NAMALWA (cell line): ENCODE data around the gene SYNPO.

Source experiments
- DNase-seq: peaks from one replicate; pipeline ENCODE4 v3.0.0-alpha.2; 2015; ENCODE audit warnings: low spot score

The SYNPO gene, protein sequence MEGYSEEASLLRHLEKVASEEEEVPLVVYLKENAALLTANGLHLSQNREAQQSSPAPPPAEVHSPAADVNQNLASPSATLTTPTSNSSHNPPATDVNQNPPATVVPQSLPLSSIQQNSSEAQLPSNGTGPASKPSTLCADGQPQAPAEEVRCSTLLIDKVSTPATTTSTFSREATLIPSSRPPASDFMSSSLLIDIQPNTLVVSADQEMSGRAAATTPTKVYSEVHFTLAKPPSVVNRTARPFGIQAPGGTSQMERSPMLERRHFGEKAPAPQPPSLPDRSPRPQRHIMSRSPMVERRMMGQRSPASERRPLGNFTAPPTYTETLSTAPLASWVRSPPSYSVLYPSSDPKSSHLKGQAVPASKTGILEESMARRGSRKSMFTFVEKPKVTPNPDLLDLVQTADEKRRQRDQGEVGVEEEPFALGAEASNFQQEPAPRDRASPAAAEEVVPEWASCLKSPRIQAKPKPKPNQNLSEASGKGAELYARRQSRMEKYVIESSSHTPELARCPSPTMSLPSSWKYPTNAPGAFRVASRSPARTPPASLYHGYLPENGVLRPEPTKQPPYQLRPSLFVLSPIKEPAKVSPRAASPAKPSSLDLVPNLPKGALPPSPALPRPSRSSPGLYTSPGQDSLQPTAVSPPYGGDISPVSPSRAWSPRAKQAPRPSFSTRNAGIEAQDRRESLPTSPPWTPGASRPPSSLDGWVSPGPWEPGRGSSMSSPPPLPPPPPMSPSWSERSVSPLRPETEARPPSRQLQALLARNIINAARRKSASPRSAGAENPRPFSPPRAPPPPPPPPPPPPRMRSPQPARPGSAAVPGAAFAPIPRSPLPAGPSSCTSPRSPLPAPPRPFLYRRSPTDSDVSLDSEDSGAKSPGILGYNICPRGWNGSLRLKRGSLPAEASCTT

DNA sequence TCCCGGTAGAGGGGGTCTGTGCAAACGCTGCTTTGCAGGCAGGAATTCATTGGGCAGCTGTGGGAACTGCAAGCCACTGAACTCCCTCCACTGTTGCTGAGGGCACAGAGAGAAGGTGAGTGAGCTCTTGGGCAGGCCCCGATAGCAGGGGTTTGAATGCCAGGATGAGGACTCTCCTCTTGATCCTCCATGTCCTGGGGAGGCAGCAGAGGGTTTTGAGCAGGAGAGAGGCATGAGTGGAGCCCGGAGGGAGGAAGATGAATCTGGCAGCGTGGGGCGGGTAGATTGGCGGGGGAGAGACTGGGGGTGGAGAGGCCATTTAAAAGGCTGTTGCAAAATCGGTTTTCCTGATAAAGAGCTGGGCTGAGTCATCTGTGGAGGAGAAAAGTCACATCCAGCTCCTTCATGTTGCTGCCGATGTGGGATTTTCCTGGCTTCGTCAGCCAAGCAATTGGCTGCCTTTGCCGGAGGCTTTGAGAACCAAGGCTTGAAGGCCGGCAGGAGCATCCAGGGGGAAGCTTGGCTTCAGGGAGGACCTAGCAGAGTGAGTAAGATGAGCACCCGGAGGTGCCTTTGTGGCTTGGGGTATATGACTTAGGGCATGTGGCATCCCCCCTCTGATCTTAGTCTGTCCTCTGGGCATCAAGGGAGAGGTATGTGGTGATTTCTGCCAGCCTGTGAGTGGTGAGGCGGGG is at the start of gene SYNPO:
Gene SYNPO (plus strand): TSS at position 350 of the 695 bp plus-strand sequence. CDS start 7,616 bp downstream, outside the sequence.
- DNase-seq, result no peak

DNA sequence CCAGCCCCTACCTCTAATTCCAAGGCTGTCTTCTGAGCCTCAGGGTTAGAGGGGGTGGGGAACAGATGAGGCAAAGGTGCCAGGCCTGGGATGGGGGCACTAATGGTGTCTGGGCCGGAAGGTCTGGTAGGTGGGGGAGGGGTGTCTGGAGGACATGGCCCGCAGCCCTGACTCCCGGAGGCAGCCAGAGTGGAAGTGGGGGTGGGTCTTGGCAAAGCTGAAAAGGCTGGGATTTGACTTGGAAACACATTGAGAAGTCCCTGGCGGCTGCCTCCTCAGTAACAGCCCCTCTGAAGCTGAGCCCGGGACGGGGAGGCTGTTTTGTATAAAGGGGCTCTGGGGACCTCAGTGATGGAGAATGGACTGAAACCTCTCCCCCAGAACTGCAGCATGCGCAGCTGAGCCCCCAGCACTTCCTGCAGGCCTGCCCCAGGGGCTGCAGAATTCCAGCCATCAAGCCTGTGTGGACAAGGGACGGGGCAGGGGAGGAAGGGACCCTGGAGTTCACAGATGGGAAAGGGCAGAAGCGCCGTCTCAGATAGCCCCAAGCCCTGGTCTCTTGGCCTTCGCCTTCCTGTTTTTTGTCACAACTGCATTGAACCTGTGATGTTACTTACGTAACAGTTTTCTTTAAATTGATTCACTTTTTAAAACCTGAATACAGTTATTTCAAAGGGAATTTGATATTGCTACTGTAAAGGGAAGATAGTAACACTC is 49.3 kb upstream of the SYNPO start:
- DNase-seq, result no peak

DNA sequence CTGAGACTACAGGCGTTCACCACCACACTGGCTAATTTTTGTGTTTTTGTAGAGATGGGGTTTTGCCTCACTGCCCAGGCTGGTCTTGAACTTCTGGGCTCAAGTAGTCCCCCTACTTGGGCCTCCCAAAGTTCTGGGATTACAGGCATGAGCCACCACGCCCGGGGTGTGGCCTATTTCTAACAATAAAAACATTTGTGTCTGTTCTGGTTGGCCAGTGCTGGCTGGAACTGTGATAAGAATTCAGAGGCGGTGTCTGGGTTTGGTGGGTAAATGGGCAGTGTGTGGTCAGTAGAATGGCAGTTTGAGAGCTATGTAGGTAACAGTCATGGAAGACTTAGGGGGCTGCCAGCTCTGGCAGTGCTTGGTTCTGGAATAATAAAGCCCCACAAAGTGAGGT is 46.9 kb upstream of the SYNPO start:
- no peak for DNase-seq

DNA sequence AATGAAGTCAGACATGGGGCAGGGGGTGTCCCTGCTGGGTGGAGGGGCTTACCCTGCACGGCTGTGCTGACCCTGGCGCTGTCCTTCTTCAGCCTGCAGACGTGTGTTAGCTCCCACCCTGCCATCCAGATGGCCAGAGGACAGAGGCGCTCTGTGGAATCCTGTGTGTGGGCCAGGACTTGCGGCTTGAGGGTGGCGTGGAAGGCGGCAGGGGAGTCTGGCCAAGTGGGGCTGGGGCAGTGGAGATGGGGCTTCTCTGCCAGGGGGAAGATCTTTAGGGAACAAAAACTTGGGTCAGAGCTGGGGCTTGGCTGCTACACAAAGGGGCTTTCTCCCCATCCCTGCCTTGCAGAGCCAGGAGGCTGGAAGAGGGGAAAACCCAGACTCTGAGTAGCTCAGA is 46.5 kb upstream of the SYNPO start:
- no peak for DNase-seq

DNA sequence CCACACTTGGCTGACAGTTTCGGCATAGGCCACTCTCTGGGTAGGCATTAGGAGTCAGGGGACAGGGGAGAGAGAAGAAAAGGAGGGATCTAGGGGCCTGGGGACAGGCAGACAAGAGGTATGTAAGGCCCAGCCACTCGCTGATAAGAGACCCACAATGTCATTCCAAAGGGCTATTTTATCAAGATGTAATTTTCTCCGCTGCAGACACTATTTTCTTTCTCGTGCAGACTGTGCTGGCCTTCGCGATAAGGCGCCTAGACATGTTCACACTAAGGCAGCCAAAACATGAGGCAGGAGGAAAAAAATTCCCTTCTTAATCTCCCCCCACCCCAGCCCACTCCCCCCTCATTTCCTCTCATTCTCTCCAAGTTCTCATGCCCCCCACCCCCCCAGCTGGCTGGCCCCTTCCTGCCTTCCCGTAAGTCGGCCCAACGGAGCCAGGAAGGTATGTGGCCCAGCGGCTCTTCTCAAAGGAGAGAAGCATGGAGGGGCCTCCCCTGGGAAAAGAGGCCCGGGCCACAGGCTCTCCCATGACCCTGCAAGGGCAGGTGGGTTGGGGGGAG is 44.9 kb upstream of the SYNPO start:
- DNase-seq, result no peak

DNA sequence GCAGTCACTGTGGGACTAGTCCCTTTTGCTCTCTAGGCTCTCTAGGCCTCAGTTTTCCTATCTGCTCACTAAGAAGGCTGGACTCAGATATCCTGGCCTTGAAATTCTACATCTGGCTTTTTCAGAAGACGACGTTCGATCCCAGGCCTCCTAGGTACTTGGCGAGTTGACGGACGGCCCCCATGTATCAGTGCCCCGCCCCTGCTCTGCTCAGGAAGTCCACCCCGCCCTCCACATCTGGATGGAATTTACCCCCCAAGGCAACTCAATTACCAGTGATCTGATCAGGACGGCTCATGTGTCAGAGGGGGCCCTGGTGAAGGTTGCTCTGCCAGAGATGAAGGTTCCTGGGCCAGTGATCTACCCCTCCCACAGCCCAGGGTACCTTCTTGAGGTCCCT is 44.1 kb upstream of the SYNPO start:
- DNase-seq, result no peak

DNA sequence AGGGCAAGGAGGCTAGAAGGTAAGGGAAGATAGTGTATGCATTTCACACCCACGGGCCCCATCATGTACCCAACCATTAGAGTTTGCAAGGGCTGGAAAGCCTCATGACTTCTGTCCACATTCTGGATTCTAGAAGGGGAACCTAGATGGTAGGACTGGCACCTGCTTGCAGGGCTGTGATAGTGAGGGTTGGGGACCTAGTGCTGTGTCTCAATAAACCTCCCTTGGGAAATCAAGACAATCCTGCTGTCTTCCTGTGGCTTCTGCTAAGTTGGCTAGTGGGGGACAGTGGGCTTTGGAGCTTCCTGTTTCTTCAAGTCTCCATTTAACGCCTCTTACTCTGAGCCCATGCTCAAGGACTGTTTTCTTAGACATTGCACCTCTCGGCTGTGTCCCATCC is 43.6 kb upstream of the SYNPO start:
- no peak for DNase-seq

DNA sequence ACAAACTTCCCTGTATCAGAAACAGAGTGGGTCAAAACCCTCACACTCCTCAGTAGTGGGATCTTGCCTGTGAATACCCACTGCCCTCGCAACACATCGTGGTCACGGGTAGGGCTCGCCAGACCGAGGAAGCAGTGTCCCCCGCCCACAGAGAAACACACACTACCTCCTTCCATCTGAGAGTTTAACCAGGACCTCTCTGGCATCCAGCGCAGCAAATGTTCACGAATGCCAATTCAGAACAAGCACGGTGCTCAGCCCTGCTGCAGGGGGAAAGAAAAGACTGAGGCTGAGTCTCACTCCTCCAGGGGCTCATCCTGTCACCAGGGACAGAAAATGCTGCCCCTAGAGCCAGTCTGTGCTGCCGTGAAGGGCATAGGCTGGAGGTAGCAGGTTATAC is 42.5 kb upstream of the SYNPO start:
- no peak for DNase-seq

DNA sequence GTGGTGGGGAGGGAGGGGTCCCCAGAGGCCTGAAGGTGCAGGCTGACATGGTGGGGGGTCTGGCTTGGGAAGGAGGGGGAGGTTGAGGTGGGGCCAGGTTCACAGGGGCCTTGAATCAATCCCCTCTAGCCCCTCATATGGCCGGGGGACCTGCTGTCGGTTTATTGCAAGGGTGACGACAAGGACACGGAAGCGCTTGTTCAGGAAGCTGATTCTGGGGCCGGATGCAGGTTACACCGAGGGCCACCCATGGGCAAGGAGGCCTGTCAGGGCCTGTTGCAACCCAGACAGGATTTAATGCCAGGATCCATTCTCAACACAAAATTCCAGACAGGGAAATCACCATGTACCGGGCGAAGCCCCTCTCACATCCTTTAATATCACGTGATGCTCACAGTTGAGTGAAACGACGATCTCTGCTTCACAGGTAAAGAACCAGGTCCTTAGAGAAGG is 41.6 kb upstream of the SYNPO start:
- DNase-seq, result no peak

DNA sequence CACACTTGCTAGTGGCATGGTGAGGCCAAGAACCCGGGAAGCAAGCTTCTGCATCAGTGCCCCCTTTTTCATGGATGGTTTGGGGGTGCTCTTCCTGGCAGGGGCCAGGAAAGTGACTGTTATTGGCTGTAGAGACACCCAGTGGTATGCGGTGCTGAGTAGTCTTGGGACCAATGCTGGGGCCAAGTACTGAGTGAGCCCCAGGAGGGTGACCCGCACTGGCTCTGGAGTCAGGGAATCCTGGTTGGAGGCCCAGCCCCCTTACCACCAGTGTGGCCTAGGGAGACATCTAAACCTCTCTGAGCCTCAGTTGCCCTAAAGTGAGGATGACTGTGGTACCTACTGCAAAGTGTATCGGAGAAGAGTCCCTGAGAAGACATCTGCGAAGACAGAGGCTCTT is 41.2 kb upstream of the SYNPO start:
- DNase-seq, result no peak

DNA sequence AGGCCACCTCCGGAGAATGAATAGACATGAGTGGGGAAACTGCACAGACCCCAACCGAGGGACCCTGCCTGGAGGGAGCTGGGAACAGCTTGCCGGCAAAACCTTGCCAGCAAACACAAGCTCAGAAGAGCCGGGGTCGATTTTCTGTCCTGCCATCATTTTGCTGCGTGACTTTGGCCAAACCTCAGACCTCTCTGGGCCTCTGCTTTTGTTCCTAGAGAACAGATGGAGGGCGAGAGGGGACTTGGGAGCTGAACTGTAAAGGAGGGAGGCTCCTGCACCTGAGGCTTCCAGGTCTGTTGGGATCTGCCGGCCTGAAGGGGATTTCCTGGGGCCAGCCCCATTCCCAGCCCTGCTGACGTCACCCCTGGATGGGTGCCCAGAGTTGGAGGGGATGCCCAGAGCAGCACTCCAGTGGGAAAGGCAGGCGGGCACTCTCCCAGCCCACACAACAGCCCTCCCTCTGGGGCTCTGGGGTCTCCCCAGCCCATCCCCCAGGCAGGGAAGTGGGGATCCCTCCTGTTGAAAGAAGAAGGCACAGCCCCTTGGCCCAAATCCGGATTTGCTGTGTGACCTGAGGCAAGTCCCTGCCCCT is 40.4 kb upstream of the SYNPO start:
- no peak for DNase-seq

DNA sequence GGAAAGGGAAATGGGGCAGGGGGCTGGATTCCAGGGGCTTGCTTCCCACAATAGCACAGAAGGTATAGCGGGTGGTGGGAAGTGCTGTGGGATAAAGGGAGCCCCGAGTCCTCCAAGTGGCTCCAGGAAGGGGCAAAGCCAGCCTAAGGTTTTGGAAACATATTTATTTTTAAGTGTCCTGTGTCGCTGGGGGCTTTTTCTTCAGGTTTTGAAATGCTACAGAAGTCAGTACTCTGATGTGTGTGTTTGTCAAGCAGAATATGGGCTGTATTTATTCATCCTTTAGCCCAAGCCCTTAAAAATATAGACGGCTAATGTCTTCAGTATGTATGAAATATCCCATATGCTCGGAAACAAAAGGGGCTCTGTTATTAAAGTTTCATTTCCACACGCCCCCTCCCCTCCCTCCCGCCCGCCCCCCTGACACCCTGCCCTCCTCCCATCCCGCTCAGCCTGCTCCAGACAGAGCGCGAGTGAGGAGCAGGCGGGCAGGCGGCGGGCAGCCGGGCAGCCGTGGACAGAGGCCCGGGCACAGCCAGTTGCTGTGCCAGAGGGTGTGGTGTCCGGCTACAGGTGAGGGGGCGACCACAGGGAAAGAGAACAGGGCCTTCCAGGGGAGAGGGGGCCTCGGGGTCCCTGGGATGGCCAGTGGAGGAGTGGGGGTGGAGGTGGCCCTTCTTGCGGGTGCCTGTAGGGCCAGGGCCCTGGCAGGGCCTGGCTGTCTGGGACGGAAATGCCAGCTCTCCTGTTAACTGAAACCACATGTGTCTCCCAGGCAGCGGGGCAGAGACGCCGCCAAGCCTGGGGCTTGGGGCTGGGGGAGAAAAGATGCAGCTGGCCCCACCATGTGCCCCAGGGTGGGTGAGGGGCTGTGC is 39.6 kb upstream of the SYNPO start:
- no peak for DNase-seq

DNA sequence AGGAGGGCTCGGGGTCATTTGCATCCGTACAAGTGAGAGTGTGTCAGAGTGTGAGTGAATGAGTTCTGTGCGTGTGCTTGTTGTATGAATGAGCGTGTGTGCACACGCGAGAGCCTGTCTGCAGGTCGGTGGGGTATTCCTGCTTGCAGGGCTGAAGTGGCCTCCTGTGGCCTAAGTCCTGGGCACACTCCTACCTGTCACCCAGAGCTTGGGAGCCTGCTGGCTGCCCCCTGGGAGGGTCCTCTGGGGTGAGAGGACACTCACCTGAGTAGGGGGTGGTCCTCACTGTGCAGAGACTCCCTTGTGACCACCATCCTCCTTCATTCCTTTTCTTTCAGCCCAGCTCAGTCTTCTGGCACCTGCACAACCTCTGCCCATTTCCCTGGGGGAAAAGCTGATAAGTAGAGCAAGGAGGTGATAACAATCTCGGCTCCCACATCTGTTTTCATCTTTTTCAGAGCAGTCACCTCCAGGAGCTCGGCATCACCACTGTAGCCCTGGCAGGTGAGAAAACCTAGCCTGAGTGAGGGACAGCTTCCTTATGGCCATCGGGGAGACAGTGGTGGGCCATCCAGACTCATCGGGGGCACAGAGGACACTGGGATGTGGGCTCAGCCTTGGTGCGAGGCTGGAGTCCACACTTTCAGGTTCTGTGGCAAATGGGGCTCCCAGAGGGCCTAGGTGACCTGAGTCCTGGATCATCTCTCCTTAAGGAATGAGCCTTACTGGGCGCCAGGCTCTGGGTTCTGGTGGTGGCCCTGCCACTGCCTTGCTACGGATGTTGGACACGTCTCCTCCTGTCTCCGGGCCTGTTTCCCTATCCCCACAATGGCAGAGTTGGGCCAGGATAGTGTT is 38.7 kb upstream of the SYNPO start:
- DNase-seq, result no peak

DNA sequence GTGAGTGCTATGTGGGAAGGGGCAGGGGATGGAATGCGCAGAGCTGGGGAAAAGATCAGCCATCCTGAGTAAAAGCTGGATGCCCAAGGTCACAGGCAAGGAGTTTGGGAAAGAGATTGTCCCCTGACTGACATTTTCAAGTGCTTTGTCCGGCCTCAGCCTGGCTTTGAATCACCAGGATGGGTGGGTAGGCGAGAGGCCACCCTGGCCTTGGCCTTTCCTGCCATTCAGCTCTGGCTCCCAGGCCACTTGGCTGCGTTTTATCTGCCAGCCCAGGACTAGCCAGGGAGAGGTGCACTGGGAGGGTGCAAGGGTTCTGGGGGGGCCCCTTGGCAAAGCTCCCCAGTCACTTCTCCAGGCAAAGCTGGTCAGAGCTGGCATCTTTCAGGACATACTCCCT is 37.4 kb upstream of the SYNPO start:
- no peak for DNase-seq

DNA sequence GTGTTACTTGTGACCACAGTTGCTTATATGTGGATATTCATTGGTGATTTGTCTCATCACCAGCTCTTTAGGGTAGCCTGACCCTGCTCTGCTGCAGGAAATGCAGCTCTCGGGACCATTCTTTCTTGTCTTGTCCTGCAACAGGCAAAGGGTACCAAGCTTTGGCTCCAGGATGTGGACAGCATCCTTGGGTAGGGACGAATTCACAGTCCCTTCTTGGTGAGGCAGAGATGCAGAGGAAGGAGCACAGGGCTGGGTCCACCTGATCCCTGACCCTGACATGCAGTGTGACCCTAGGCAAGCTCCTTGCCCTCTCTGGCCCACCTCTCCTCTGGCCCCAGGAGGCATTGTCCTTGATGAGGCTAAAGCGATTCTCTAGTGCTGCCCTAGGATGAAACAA is 37.0 kb upstream of the SYNPO start:
- no peak for DNase-seq

DNA sequence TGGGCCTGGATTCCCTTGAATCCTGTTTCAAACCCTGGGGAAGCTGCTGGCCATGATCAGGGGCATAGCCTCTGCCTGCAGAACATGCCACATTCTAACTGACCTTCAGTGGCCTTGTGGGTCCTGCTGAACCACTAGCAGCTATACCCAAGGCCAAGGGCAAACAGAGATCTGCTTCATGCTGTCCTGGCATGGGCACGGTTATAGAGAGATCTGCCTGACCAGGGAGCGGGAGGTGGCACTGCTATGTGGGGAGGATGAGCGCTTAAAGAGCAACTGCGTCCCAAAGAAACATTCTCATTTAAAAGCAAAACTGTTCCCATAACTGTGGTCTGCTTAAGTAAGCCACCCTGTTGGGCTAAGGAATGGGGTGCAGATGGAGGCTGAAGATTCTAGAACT is 36.5 kb upstream of the SYNPO start:
- no peak for DNase-seq

DNA sequence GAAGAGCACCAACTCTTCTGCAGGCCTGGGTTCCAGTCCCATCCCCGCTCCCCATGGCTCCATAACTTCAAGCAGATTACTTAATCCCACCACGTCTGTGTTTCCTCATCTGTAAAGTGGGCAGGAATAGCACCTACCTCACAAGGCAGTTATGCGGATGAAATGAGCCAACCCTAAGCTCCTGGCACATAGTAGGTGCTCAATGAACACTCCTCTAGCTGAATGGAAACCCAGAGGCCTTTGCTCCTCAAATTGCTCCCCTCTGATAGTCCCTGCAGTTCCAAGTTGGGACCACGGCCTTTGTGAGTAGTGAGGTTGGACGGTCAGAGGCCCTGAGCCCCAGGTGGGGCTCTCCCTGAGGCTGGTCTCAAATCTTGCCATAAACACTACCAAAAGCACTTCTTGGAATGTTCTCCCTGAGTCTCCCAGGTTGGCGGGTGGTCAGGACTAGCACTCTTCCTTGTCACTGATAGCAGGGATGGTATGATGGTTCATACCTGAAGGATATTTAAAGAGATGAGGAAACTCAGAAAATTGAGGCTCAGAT is 35.5 kb upstream of the SYNPO start:
- DNase-seq, result no peak

DNA sequence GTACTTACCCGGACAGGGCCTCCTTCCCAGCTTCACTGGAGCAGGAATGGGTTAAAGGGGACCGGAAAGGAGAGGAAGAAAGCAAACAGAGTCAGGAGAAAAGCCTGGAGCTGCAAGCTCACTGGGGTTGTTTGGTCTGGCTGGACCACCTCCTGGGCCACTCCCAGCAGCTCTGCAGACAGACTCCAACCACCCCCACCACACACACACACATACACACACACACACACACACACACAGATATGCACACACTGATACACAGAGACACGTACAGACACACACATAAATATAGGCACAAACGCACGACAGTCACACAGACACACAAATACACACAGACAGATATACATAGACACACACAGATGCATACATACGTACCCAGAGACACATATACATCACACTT is 34.9 kb upstream of the SYNPO start:
- DNase-seq, result no peak

DNA sequence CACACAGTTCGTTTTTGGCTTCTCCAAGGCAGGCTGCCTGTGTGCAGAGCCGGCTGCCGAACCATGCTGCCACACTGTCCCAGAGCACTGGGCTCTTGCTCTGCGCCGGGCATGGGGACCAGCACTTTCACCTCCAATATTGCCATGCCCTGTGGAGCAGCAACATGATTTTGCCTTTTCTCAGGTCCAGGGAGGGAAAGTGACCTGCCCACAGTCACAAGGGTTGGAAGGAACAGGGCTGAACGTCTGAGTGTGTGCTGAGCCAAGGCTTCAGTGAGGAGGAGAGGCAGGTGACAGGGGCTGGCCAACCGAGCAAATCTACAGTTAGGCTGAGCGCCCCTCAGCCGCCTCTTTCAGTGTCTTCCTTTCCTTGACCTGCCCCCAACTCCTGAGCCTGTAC is 34.0 kb upstream of the SYNPO start:
- no peak for DNase-seq
